Panc1 (cell line): ENCODE measurements around the gene GLB1L3. TPM values are rescaled to one million over a fixed set of nuclear protein-coding genes. Genes with fewer than 3 reads are reported as not detected.
"Not testable (repeated sequence)": the region's sequence is repeated elsewhere in the genome, so short reads cannot be mapped to it uniquely, and the experiment has no call there.

Experiments used
- ATAC-seq: fragments of 200-7000 bp; cut with Tn5 transposase; 2 replicates; pipeline ENCODE4 v1.9.1; 2020; ENCODE audit warnings: mild to moderate bottlenecking, moderate library complexity
- BruUV-seq: library from RNA; stranded (reverse); fragments of 400-500 nt; replicated peaks from 2 replicates; lab custom pipeline; 2021; lab: Mats Ljungman, UMichigan
- CTCF ChIA-PET: fragments of 300-600 bp; sonication (Branson Sonifier 250); formaldehyde crosslinking; loops from one replicate; lab custom pipeline; 2022; ENCODE audit warnings: antibody characterized with exemption; lab: Charles Lee
- POLR2A ChIA-PET: fragments of 300-600 bp; sonication (Branson Sonifier 250); formaldehyde crosslinking; loops from one replicate; lab custom pipeline; 2022; ENCODE audit warnings: antibody characterized with exemption; lab: Charles Lee
- DNase-seq: peaks from one replicate; pipeline ENCODE4 v3.0.0-alpha.2; 2010; ENCODE audit warnings: low read depth, low spot score
- H3K27ac ChIP-seq: 2 replicates; pipeline ENCODE4 v1.5.1; 2011; ENCODE audit warnings: mild to moderate bottlenecking, low read length, inconsistent platforms
- H3K27me3 ChIP-seq: fragments of 200-500 bp; sonication (Bioruptor generic); 2 replicates; pipeline ENCODE4 v1.6.0; 2014; ENCODE audit warnings: low read length, inconsistent platforms; ENCODE audit not compliant: control insufficient read depth, insufficient read depth
- H3K36me3 ChIP-seq: fragments of 200-500 bp; sonication (Bioruptor generic); 2 replicates; pipeline ENCODE4 v1.5.1; 2014; ENCODE audit warnings: inconsistent platforms, mild to moderate bottlenecking, low read length, moderate library complexity; ENCODE audit not compliant: control insufficient read depth, insufficient read depth
- H3K4me1 ChIP-seq: 2 replicates; pipeline ENCODE4 v1.5.1; 2011; ENCODE audit warnings: inconsistent platforms, mild to moderate bottlenecking, low read length, moderate library complexity; ENCODE audit not compliant: control insufficient read depth, insufficient read depth
- H3K4me3 ChIP-seq, 2 experiments: 2 replicates each; pipeline ENCODE4 v1.5.1; 2011 to 2012; ENCODE audit warnings: low read depth in 2 of 2, low read length in 2 of 2, mild to moderate bottlenecking in 2 of 2, inconsistent platforms in 1 of 2, moderate library complexity in 1 of 2
- H3K9me3 ChIP-seq: fragments of 200-500 bp; sonication (Bioruptor generic); 2 replicates; pipeline ENCODE4 v1.5.1; 2014; ENCODE audit warnings: low read depth, mild to moderate bottlenecking, inconsistent platforms, low read length, moderate library complexity; ENCODE audit not compliant: control insufficient read depth, insufficient read depth
- POLR2AphosphoS5 ChIP-seq: IDR thresholded peaks from 2 replicates; pipeline ENCODE4 v1.6.1; 2012; ENCODE audit warnings: mild to moderate bottlenecking, low read depth, low read length, moderate library complexity
- SIN3A ChIP-seq: IDR thresholded peaks from 2 replicates; pipeline ENCODE4 v1.6.1; 2012; ENCODE audit warnings: low read depth, mild to moderate bottlenecking, low read length, moderate library complexity, borderline replicate concordance; ENCODE audit not compliant: insufficient read depth
- TCF7L2 ChIP-seq: IDR thresholded peaks from 2 replicates; pipeline ENCODE4 v1.6.1; 2011; ENCODE audit warnings: mild to moderate bottlenecking, low read depth, low read length, inconsistent platforms
- in situ Hi-C: cut with HindIII; loops from 2 replicates; pipeline ENCODE4 v1.10.0; 2016; ENCODE audit warnings: low sequenced_read_pairs, low pct_unique_long_range_greater_than_20kb
- intact Hi-C: fragments of 100-400 bp; cut with micrococcal nuclease; formaldehyde crosslinking; loops from one replicate; pipeline ENCODE4 v1.10.0; 2022; ENCODE audit not compliant: unreplicated experiment
- total RNA-seq: library from RNA; stranded (reverse); gene quantifications from one replicate; pipeline ENCODE4 v1.2.1, GENCODE V29; 2021; ENCODE audit not compliant: unreplicated experiment
- TF ChIP-seq, protein P1 (sequence below), 2 experiments: IDR thresholded peaks; 2 replicates each; pipeline ENCODE4 v1.6.1; 2011 to 2012; ENCODE audit warnings: low read depth in 2 of 2, control low read depth in 1 of 2, low read length in 1 of 2, mild to moderate bottlenecking in 1 of 2, moderate library complexity in 1 of 2; ENCODE audit not compliant: insufficient read depth in 1 of 2
- TF ChIP-seq, protein P2 (sequence below): fragments of 450-650 bp; IDR thresholded peaks from 2 replicates; pipeline ENCODE4 v1.5.1; 2017; ENCODE audit warnings: mild to moderate bottlenecking

Gene GLB1L3
- total RNA-seq, 1 experiment from 2014 or later = not detected

DNA sequence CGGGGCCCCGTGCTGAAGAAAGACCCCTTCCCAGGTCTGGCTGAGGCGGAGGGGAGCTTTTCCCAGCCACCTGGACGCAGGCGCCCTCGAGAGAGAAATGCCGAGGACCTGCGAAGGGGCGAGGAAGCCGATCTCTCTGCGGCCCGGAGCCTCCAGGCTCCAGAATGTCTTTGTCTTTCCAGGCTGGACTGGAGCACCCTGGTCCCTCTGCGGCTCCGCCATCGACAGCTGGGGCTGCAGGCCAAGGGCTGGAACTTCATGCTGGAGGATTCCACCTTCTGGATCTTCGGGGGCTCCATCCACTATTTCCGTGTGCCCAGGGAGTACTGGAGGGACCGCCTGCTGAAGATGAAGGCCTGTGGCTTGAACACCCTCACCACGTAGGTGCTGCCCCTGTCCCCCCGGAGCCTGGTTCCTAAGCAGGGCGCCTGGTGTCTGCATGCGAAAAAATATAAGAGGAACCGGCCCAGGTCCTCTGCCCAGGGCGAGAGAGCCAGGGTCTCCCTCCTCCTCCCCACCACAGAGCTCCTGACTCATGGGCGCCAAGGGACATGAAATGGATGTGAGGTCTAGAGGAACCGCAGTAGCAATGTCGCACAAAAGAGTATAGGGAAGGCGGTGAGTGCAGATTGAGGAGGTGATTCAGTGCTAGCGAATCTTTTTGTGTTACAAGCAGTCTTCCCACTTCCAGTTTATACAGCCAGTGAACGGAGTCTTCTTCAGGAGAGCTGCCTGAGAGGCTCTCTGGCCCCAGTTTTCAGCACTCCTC lies 66.6 kb downstream of the GLB1L3 start:
- H3K4me3 ChIP-seq = no peak overlapping the region
- in situ Hi-C loops = no loop called here
- intact Hi-C loops = no loop called here
- H3K9me3 ChIP-seq = no peaks in the 10 kb centered on the region
- ChIA-PET CTCF (no interaction called here), POLR2A (no interaction called here)
- H3K27ac ChIP-seq = no peak overlapping the region
- no peaks in the 10 kb centered on the region for H3K4me1 ChIP-seq
- H3K27me3 ChIP-seq = no peaks in the 10 kb centered on the region
- no TSS peak for BruUV-seq
- DNase-seq = no peak
- TF ChIP-seq, protein P1, sequence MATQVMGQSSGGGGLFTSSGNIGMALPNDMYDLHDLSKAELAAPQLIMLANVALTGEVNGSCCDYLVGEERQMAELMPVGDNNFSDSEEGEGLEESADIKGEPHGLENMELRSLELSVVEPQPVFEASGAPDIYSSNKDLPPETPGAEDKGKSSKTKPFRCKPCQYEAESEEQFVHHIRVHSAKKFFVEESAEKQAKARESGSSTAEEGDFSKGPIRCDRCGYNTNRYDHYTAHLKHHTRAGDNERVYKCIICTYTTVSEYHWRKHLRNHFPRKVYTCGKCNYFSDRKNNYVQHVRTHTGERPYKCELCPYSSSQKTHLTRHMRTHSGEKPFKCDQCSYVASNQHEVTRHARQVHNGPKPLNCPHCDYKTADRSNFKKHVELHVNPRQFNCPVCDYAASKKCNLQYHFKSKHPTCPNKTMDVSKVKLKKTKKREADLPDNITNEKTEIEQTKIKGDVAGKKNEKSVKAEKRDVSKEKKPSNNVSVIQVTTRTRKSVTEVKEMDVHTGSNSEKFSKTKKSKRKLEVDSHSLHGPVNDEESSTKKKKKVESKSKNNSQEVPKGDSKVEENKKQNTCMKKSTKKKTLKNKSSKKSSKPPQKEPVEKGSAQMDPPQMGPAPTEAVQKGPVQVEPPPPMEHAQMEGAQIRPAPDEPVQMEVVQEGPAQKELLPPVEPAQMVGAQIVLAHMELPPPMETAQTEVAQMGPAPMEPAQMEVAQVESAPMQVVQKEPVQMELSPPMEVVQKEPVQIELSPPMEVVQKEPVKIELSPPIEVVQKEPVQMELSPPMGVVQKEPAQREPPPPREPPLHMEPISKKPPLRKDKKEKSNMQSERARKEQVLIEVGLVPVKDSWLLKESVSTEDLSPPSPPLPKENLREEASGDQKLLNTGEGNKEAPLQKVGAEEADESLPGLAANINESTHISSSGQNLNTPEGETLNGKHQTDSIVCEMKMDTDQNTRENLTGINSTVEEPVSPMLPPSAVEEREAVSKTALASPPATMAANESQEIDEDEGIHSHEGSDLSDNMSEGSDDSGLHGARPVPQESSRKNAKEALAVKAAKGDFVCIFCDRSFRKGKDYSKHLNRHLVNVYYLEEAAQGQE (IDR thresholded peaks at IDR 0.05; ENCODE audit: insufficient read depth in 1 of 2, low read depth in 2 of 2, low read length in 1 of 2) = no peak
- TF ChIP-seq SIN3A (no peak), TCF7L2 (no peak), POLR2AphosphoS5 (no peak)
- TF ChIP-seq, protein P2, sequence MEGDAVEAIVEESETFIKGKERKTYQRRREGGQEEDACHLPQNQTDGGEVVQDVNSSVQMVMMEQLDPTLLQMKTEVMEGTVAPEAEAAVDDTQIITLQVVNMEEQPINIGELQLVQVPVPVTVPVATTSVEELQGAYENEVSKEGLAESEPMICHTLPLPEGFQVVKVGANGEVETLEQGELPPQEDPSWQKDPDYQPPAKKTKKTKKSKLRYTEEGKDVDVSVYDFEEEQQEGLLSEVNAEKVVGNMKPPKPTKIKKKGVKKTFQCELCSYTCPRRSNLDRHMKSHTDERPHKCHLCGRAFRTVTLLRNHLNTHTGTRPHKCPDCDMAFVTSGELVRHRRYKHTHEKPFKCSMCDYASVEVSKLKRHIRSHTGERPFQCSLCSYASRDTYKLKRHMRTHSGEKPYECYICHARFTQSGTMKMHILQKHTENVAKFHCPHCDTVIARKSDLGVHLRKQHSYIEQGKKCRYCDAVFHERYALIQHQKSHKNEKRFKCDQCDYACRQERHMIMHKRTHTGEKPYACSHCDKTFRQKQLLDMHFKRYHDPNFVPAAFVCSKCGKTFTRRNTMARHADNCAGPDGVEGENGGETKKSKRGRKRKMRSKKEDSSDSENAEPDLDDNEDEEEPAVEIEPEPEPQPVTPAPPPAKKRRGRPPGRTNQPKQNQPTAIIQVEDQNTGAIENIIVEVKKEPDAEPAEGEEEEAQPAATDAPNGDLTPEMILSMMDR = no peak
- ATAC-seq = no peak
- no peaks in the 10 kb centered on the region for H3K36me3 ChIP-seq

DNA sequence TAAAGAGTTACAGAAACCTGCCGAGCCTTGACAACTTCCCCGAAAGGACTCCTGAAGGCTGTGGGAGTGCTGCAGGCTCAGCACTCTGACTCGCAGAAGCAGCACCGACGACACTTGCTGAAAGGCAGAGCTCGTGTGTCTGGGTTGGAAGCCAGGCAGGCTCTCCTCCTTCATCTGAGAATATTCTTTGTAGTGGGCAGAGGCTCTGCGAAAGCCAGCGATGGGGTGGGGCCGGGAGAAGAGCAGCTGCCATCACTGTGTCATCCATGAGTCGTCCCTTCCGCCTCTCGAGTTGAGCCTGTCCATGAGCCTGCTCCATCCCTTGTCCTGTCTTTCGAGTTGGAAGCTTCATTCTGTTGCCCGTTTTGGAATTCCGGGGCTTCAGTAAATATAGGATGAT lies 67.5 kb downstream of the GLB1L3 start:
- H3K27ac ChIP-seq = no peak overlapping the region
- ATAC-seq = no peak
- no peaks in the 10 kb centered on the region for H3K36me3 ChIP-seq
- TF ChIP-seq, protein P2 = no peak
- TF ChIP-seq, protein P1 (IDR thresholded peaks at IDR 0.05; ENCODE audit: insufficient read depth in 1 of 2, low read depth in 2 of 2, low read length in 1 of 2) = no peak
- no peak for TF ChIP-seq SIN3A
- TF ChIP-seq POLR2AphosphoS5 = no peak
- TF ChIP-seq TCF7L2 = no peak
- no peak for DNase-seq
- CTCF ChIA-PET = no interaction called here
- intact Hi-C loops (no loop called here), in situ Hi-C loops (no loop called here)
- no peaks in the 10 kb centered on the region for H3K4me1 ChIP-seq
- POLR2A ChIA-PET = no interaction called here
- no peaks in the 10 kb centered on the region for H3K9me3 ChIP-seq
- no TSS peak for BruUV-seq
- H3K27me3 ChIP-seq = no peaks in the 10 kb centered on the region
- H3K4me3 ChIP-seq = no peak overlapping the region

DNA sequence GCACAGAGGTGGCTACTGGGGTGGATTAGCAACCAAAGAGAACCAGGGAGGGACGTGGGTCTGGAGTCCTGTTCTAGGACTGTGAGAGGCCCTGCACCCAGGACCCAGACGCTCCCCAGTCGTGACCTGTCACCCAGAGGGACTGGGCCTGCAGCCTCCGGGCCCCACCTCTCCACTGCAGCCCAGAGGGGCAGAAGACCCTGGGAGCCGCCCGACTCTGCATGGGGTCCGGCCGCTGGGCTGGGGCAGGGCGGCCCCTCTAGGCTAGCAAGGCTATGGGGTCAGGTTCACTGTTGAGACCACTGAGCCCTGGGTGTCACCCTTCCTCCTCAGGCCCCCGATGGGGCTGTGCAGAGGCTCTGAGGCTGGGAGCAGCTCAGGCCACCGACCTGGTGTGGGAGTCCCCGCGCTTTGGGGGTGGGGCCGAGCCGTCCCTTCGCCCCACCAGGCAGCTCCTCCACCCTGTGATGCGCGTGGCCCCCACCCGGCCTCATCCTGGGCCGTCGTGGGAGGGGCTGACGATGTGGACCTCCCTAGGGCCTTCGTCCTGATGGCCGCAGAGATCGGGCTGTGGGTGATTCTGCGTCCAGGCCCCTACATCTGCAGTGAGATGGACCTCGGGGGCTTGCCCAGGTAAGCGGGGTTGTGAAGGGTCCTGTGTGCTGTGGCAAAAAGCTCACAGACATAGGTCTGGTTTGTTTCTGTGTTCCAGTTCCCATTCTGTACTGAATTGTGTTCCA lies 68.5 kb downstream of the GLB1L3 start:
- DNase-seq, intact Hi-C loops, ATAC-seq, H3K27me3 ChIP-seq, H3K4me3 ChIP-seq, H3K4me1 ChIP-seq, in situ Hi-C loops, CTCF ChIA-PET, POLR2A ChIA-PET, H3K36me3 ChIP-seq, H3K27ac ChIP-seq, BruUV-seq, H3K9me3 ChIP-seq: not testable (repeated sequence)
